ENCODE measurements around the gene DOHH. TPM values are rescaled to one million over a fixed set of nuclear protein-coding genes. Genes with fewer than 3 reads are reported as not detected.

DOHH gene
- total and polyA plus RNA-seq, 9 of the 15 experiments (the other 6 are each of a cell fraction or from before 2014, with no cell fraction given), result 0.14 to 47.2 (median 5.1) TPM

- POLR2A ChIA-PET, result interaction anchor here (0.5 to 1.8 kb wide), 5 partner anchors 8 to 210 kb away, joined by 3 to 7 read pairs (median 3); no protein-coding TSS in a partner anchor
- Histone ChIP-seq H3K27ac (ENCODE audit: extremely low read depth, low read depth, low read length) (no peak overlapping the region), H3K27me3 (ENCODE audit: control insufficient read depth in 2 of 2, insufficient read depth in 2 of 2, low read length in 2 of 2) (no peaks in the 10 kb centered on the region), H3K9me3 (replicated peaks; ENCODE audit: control insufficient read depth, insufficient read depth, low read depth, low read length) (no peaks in the 10 kb centered on the region), H3K4me1 (replicated peaks in 1 of 2; ENCODE audit: control insufficient read depth in 2 of 2, insufficient read depth in 2 of 2, low read length in 2 of 2) (peaks cover 11 to 77% of the 10 kb centered on the region in 2 experiments; a peak in 4 of 5 replicates), H4K20me1 (replicated peaks; ENCODE audit: control insufficient read depth, insufficient read depth, low read length) (peaks cover 67% of the 10 kb centered on the region), H3K4me2 (ENCODE audit: insufficient read depth, low read length) (no peak overlapping the region), H2AFZ (ENCODE audit: low read depth, low read length) (no peak overlapping the region), H3K9me1 (ENCODE audit: control insufficient read depth, insufficient read depth, low read length) (peaks cover 13% of the 10 kb centered on the region), H3K79me2 (ENCODE audit: control insufficient read depth, insufficient read depth, low read length) (peaks cover 85% of the 10 kb centered on the region), H3K4me3 (no peak overlapping the region), H3K36me3 (ENCODE audit: control insufficient read depth, insufficient read depth, low read length) (peaks cover 38% of the 10 kb centered on the region; the same call in 2 of the 3 replicates), H3K9ac (ENCODE audit: insufficient read depth in 1 of 2, low read depth in 2 of 2, low read length in 2 of 2) (no peak overlapping the region)
- no TSS peak for BruUV-seq (replicated peaks)
- in situ Hi-C loops (cut with MboI), result no loop called here
- CTCF ChIA-PET (ENCODE audit: low intra/inter-chr PET ratio), result no interaction called here
- intact Hi-C loops (cut with micrococcal nuclease), result no loop called here
- no peak for ATAC-seq
- WGBS (ENCODE audit: insufficient coverage, low coverage, missing lambda C conversion rate), result 86% methylated on average over 11 of the region's 17 CpGs
- FAIRE-seq, result no peak
- DNase-seq (ENCODE audit: extremely low read depth in 1 of 4, low spot score in 3 of 4), result no peak
- TF ChIP-seq SIN3B (IDR thresholded peaks at IDR 0.05; ENCODE audit: low read depth), result no peak
- TF ChIP-seq WHSC1 (IDR thresholded peaks at IDR 0.05; ENCODE audit: low read length), result no peak
- TF ChIP-seq ZNF431 (CRISPR knock-in tag; IDR thresholded peaks at IDR 0.05), result no peak
- no peak for TF ChIP-seq ZNF695 (CRISPR knock-in tag; IDR thresholded peaks at IDR 0.05)
- TF ChIP-seq SREBF1 (IDR thresholded peaks at IDR 0.05; ENCODE audit: borderline replicate concordance, low read depth, low read length), result no peak
- no peak for TF ChIP-seq BACH1 (tag; IDR thresholded peaks at IDR 0.05)
- no peak for TF ChIP-seq USF2 (CRISPR knock-in tag; IDR thresholded peaks at IDR 0.05)
- no peak for TF ChIP-seq HDAC3 (IDR thresholded peaks at IDR 0.05; ENCODE audit: borderline replicate concordance, partially characterized antibody)
- TF ChIP-seq ZSCAN32 (CRISPR knock-in tag; IDR thresholded peaks at IDR 0.05), result no peak
- TF ChIP-seq NR2F6 (CRISPR knock-in tag; IDR thresholded peaks at IDR 0.05), result no peak
- no peak for TF ChIP-seq ZBTB40 (IDR thresholded peaks at IDR 0.05)
- TF ChIP-seq ZBTB40 (CRISPR knock-in tag; IDR thresholded peaks at IDR 0.05), result no peak
These were observed 12.2 kb upstream of the DOHH start for GRCh38 chr19:3512562-3513228.
